ENCODE measurements around the gene PTH.

The PTH gene

DNA sequence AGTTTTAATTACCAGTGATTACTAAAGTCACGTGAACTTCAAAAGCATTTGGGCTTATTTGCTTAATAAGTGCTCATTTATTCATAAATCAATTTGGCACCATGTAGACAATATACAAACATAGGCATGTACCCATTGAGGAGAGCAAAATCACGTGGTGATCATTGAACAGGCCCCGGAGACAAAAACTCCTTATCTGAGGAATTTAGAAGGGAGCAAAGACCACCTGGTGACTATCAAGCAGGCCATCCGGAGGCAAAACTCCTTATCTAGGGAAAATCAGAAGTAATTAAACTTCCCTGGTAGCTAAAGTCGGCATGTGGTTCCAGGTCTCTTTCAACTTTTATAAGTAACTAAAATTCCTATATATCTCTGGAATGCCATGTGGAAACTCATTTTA is 27.0 kb downstream of the PTH start:
- H3K4me3 ChIP-seq (ENCODE audit: low read depth, low read length): no peak overlapping the region
- TF ChIP-seq, protein P1, sequence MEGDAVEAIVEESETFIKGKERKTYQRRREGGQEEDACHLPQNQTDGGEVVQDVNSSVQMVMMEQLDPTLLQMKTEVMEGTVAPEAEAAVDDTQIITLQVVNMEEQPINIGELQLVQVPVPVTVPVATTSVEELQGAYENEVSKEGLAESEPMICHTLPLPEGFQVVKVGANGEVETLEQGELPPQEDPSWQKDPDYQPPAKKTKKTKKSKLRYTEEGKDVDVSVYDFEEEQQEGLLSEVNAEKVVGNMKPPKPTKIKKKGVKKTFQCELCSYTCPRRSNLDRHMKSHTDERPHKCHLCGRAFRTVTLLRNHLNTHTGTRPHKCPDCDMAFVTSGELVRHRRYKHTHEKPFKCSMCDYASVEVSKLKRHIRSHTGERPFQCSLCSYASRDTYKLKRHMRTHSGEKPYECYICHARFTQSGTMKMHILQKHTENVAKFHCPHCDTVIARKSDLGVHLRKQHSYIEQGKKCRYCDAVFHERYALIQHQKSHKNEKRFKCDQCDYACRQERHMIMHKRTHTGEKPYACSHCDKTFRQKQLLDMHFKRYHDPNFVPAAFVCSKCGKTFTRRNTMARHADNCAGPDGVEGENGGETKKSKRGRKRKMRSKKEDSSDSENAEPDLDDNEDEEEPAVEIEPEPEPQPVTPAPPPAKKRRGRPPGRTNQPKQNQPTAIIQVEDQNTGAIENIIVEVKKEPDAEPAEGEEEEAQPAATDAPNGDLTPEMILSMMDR (IDR thresholded peaks at IDR 0.05; ENCODE audit: low read depth, low read length): no peak

DNA sequence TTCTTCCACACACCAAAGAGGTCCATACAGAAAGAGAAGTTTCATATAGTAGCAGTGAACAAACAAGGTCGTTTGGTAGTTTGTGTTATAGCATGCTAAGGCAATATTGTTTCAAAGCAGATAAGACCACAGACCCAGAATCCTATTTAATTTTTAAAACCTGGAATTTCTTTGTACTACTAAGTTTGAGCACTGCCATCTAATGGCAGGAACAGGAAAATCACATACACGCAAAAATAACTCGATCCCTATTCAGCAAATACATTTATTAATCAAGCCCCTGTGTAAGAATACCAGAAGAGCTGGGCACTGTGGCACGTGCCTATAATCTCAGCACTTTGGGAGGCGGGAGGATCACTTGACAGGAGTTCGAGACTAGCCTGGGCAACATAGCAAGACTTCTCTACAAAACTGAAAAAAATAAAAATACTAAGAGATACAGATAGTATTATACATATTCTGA is 29.9 kb downstream of the PTH start:
- TF ChIP-seq, protein P1 (IDR thresholded peaks at IDR 0.05; ENCODE audit: low read depth, low read length): peak; percentile 49; the same call in 1 of the 2 replicates
- no peak overlapping the region for H3K4me3 ChIP-seq (ENCODE audit: low read depth, low read length)

DNA sequence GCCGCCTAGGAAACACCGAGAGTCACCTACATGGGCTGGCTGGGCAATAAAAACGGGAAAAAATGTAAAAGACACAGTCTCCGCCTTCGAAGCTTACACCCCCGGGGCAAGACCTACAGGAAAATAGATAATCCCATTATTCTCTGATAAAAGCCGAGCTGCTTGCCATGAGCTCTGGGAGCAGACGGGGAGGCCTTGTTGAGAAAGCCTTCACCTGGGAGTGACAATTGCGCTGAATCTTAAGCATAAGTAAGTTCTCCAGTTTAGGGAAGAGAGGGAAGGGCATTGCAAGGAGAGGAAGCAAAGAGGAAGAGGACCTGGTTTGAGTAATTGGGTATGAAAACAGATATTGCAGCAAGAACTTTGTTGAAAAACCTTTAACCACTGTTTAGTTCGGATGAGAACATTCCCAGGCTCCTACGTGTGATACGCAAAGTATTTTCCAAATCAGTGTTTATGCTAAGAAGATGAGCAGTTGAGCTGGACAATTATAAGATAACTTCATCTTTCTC is 32.0 kb downstream of the PTH start:
- TF ChIP-seq, protein P1 (IDR thresholded peaks at IDR 0.05; ENCODE audit: low read depth, low read length): no peak
- H3K4me3 ChIP-seq (ENCODE audit: low read depth, low read length): peak overlapping the region; percentile 94

- H3K4me3 ChIP-seq (ENCODE audit: low read depth, low read length): peak within 1 kb of the TSS; percentile 94
- TF ChIP-seq, protein P1 (IDR thresholded peaks at IDR 0.05; ENCODE audit: low read depth, low read length): no peak
Measured at GRCh38 chr11:13462901-13463778, 32.7 kb downstream of the PTH start, which contains the start of gene BTBD10. BTBD10 (minus strand) TSS chr11:13463222; CDS start chr11:13445124, 18,098 bp downstream.

DNA sequence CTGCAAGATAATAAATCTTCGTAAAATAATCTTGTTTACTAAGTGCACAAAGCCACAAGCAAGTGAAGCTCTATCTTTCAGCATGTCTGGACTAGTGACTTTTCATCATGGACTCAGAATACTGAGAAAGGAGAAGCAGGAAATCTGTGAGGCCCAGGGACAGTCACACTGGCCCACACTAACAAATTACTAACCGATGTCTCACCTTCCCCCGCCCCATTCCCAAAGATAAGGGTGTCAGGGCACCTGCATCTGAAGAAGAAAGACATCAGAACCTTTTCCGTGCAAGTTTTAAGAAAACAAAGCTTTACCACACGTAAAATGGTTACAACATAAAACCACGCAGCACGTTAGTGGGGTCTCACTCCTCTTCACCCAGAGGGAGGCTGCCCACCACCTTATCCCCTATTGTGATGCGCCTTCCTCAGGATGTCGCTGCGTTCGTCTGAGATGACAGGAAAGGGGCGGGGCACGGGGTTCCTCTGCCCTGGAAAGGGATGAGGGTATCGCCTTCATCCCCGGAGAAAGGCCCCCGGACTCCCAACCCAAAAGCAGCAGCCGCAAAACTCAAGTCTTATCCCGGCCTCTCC is 33.4 kb downstream of the PTH start:
- H3K4me3 ChIP-seq (ENCODE audit: low read depth, low read length): peak overlapping the region; percentile 94
- TF ChIP-seq, protein P1 (IDR thresholded peaks at IDR 0.05; ENCODE audit: low read depth, low read length): no peak

GRCh38 chr11:13461291-13461690 is 34.5 kb downstream of the PTH start:
- no peak overlapping the region; the same call in 1 of the 2 replicates for H3K4me3 ChIP-seq (ENCODE audit: low read depth, low read length)
- TF ChIP-seq, protein P1 (IDR thresholded peaks at IDR 0.05; ENCODE audit: low read depth, low read length): no peak

Data from WI38 (cell line).